Central memory CD8-positive, alpha-beta T cell (primary cell): ENCODE data around the gene ETV6.
"Not testable (repeated sequence)": the region's sequence is repeated elsewhere in the genome, so short reads cannot be mapped to it uniquely, and the experiment has no call there.

Experiments used
- ATAC-seq: fragments of 150-1000 bp; cut with Tn5 transposase; replicated peaks from 2 replicates; pipeline ENCODE4 v1.10.0; 2022; ENCODE audit warnings: mild to moderate bottlenecking, moderate FRiP score, moderate number of reproducible peaks; ENCODE audit not compliant: poor library complexity, severe bottlenecking; ENCODE audit errors: extremely low read depth
- DNase-seq, 2 donors: peaks; one replicate each; pipeline ENCODE4 v3.0.0; 2021; ENCODE audit warnings: low spot score in 2 of 2
- H3K27ac Mint-ChIP-seq: one replicate; pipeline ENCODE4 v1.8.0; 2022; ENCODE audit warnings: low read depth, mild to moderate bottlenecking, moderate library complexity, mixed read lengths
- H3K27me3 Mint-ChIP-seq: one replicate; pipeline ENCODE4 v1.8.0; 2022; ENCODE audit warnings: mixed read lengths
- H3K36me3 Mint-ChIP-seq: one replicate; pipeline ENCODE4 v1.8.0; 2022; ENCODE audit warnings: mild to moderate bottlenecking, moderate library complexity, mixed read lengths; ENCODE audit not compliant: insufficient read depth
- H3K4me1 Mint-ChIP-seq: one replicate; pipeline ENCODE4 v1.8.0; 2022; ENCODE audit warnings: mixed read lengths
- H3K4me3 Mint-ChIP-seq: one replicate; pipeline ENCODE4 v1.8.0; 2022; ENCODE audit warnings: mild to moderate bottlenecking, moderate library complexity, mixed read lengths
- H3K9me3 Mint-ChIP-seq: one replicate; pipeline ENCODE4 v1.8.0; 2022; ENCODE audit warnings: mixed read lengths

The ETV6 gene

DNA sequence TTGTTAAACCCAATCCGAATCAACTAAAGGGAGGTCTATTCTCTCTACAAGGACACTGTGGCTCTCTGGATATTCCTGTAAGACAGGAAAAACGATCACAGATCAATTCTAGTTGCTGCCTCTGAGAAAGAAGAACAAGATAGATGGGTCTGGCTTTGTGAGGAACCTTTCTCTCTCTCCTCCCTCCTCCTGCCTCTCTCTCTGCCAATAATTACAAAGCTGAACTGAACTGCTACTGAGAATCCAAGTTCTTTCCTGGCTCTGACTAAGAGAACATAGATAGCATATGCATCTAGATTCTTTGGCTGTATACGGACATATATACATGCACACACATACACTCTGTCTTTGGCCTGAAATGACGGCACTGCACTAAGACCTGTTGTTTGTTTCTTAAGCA, 27.6 kb downstream of the ETV6 start:
- H3K27me3 Mint-ChIP-seq = no peaks in the 10 kb centered on the region
- H3K36me3 Mint-ChIP-seq = peaks cover 1% of the 10 kb centered on the region
- H3K4me3 Mint-ChIP-seq = no peak overlapping the region
- H3K4me1 Mint-ChIP-seq = peaks cover 46% of the 10 kb centered on the region
- H3K9me3 Mint-ChIP-seq = no peaks in the 10 kb centered on the region
- no peak for DNase-seq
- no peak overlapping the region for H3K27ac Mint-ChIP-seq
- ATAC-seq = no peak

DNA sequence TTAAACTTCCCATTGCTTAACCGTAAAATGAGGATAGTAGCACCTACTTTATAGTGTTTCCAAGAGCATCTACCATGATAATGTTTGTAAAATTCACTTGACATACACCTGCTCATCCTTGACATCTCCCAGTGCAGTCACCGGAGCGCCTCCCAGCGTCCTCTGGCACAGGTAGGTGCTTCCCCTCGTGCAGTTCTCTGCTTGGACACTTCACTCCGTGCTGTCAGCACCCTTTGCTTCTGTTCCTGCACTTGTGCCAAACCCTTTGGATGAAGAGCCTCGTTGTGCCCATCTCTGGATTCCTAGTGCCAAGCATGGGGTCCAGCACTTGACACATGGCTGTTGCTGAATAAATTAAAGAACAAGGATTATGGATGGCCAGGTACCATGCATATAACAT, 28.3 kb downstream of the ETV6 start:
- H3K27ac Mint-ChIP-seq = no peak overlapping the region
- H3K4me3 Mint-ChIP-seq = no peak overlapping the region
- H3K36me3 Mint-ChIP-seq = peaks cover 3% of the 10 kb centered on the region
- DNase-seq = no peak
- peaks cover 46% of the 10 kb centered on the region for H3K4me1 Mint-ChIP-seq
- ATAC-seq = no peak
- no peaks in the 10 kb centered on the region for H3K9me3 Mint-ChIP-seq
- H3K27me3 Mint-ChIP-seq = no peaks in the 10 kb centered on the region

DNA sequence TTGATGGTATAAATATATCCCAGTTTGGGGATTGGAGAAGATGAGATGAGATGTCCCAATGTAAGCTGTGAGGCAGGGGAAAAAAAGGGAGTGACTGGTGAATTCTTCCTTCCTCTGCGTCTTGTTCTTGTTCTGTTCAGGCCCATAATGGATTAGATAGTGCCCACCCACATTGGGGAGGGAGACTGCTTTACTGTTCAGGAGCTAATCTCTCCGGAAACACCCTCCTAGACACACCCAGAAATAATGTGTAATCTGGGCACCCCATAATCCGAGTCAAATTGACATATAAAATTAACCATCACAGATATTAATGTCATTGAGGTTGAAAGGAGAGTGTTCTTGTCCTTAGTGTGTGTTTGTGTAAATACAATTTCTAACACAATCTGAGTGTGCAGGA, 29.3 kb downstream of the ETV6 start:
- Mint-ChIP-seq H3K27ac (no peak overlapping the region), H3K4me1 (peaks cover 43% of the 10 kb centered on the region), H3K27me3 (no peaks in the 10 kb centered on the region), H3K9me3 (no peaks in the 10 kb centered on the region), H3K36me3 (peaks cover 3% of the 10 kb centered on the region), H3K4me3 (no peak overlapping the region)
- no peak for ATAC-seq
- no peak for DNase-seq

DNA sequence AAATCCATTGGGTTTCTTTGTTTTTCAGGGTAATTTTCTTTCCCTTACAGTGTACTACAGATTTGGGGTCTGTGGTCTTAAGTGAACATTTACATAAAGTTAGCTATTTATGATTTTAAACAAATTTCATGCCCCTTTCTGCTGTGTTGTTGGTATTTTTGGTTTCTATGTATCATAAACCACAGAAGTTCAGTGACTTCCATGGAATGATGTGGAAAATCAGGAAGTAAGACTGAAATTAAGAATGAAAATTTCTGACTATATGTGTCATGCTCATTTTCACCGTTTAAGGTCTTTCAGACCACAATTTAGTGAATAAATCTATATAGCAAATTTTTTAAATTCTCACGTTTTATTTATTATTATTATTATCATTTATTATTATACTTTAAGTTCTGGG, 31.7 kb downstream of the ETV6 start:
- no peak overlapping the region for H3K4me3 Mint-ChIP-seq
- DNase-seq = no peak
- H3K27me3 Mint-ChIP-seq = no peaks in the 10 kb centered on the region
- ATAC-seq = no peak
- H3K36me3 Mint-ChIP-seq = peaks cover 2% of the 10 kb centered on the region
- no peaks in the 10 kb centered on the region for H3K9me3 Mint-ChIP-seq
- H3K4me1 Mint-ChIP-seq = peaks cover 40% of the 10 kb centered on the region
- no peak overlapping the region for H3K27ac Mint-ChIP-seq

DNA sequence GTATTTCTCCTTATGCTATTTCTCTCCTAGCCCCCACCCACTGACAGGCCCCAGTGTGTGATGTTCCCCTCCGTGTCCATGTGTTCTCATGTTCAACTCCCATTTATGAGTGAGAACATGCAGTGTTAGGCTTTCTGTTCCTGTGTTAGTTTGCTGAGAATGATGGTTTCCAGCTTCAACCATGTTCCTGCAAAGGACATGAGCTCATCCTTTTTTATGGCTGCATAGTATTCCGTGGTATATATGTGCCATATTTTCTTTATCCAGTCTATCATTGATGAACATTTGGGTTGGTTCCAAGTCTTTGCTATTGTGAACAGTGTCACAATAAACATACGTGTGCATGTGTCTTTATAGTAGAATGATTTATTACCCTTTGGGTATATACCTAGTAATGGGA, 32.2 kb downstream of the ETV6 start:
- H3K27me3 Mint-ChIP-seq, ATAC-seq, H3K9me3 Mint-ChIP-seq, H3K36me3 Mint-ChIP-seq, DNase-seq, H3K4me3 Mint-ChIP-seq, H3K27ac Mint-ChIP-seq: not testable (repeated sequence)
- peaks cover 37% of the 10 kb centered on the region for H3K4me1 Mint-ChIP-seq

DNA sequence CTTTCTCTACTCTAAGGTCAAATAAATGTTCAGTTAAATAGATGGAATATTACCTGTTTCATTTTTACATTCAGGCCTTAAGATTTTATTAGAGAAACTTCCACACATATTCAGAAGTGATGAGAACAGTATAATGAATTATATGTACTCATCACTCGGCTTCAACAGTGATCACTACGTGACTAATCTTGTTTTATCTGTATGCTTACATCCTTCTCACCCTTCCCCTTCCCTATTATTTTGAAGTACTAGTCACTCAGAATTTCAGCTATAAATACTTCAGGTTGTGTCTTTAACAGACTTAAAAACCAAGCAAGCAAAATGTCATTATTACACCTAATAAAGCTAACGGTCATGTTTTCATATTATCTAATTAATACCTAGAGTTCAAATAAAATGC, 34.9 kb downstream of the ETV6 start:
- Mint-ChIP-seq H3K9me3 (no peaks in the 10 kb centered on the region), H3K4me3 (no peak overlapping the region), H3K36me3 (peaks cover 2% of the 10 kb centered on the region), H3K27ac (peak overlapping the region; percentile 33), H3K27me3 (no peaks in the 10 kb centered on the region), H3K4me1 (peaks cover 42% of the 10 kb centered on the region)
- no peak for ATAC-seq
- no peak for DNase-seq

DNA sequence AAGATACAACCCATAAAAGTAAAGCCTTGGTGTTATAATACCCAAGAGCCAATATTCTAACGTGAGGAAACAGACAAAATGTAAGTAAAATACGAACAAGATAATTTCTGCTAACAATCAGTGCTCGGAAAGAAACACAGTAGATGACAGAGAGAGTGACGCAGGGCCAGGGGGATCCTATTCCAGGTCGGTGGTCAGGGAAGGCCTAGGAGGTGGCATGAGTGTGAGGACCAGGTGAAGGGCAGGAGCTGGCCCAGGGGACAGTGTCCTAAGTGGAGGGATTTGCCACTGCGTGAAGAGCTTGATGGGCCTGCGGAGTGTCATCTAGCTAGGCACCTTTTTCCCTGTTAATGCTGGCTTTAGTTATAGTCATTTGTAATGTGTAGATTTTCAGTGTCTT, 35.3 kb downstream of the ETV6 start:
- peaks cover 2% of the 10 kb centered on the region for H3K36me3 Mint-ChIP-seq
- peaks cover 42% of the 10 kb centered on the region for H3K4me1 Mint-ChIP-seq
- DNase-seq = no peak
- ATAC-seq = no peak
- peak overlapping the region; percentile 33 for H3K27ac Mint-ChIP-seq
- no peaks in the 10 kb centered on the region for H3K9me3 Mint-ChIP-seq
- no peaks in the 10 kb centered on the region for H3K27me3 Mint-ChIP-seq
- no peak overlapping the region for H3K4me3 Mint-ChIP-seq

DNA sequence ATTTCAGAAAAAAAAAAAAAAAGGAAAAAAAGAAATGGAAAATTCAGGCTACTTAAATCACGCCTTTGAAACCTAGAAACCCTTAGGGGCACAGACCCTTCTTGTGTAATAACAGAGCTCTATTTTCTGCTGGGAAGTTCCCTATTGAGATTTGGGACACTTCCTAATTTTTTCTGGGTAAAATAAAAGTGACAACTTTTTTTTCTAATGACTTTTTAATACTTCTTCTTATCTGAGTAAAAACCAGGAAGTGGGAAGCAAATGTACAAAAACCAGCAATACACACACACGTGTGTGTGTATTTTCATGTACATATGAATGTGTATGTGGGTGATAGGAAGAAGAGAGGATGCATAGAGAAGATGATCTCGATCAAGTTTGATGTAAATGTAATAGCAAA, 35.8 kb downstream of the ETV6 start:
- peaks cover 47% of the 10 kb centered on the region for H3K4me1 Mint-ChIP-seq
- no peaks in the 10 kb centered on the region for H3K27me3 Mint-ChIP-seq
- DNase-seq (no peak), ATAC-seq (no peak)
- H3K36me3 Mint-ChIP-seq = peaks cover 2% of the 10 kb centered on the region
- no peak overlapping the region for H3K4me3 Mint-ChIP-seq
- no peak overlapping the region for H3K27ac Mint-ChIP-seq
- no peaks in the 10 kb centered on the region for H3K9me3 Mint-ChIP-seq

DNA sequence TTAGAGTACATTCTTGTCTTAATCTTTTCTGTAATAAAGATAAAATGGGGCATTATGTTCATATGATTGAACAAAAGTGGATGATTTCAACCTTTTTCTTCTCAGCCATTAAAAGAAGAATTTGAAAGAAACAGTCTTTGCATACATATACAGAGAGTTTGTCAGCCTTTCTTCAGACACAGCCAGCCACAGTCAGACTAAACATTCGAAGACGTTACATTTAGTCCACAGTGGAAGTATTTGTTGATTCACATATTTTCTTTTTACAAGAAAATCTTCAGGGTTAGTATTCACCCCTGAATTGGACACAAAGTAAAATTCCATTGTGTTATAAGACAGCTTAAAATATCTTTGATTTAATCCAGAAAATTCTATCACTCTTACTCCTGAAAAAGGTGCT, 36.2 kb downstream of the ETV6 start:
- Mint-ChIP-seq H3K27ac (no peak overlapping the region), H3K27me3 (no peaks in the 10 kb centered on the region), H3K9me3 (no peaks in the 10 kb centered on the region), H3K4me1 (peaks cover 48% of the 10 kb centered on the region), H3K4me3 (no peak overlapping the region), H3K36me3 (peaks cover 2% of the 10 kb centered on the region)
- DNase-seq = no peak
- ATAC-seq = no peak

DNA sequence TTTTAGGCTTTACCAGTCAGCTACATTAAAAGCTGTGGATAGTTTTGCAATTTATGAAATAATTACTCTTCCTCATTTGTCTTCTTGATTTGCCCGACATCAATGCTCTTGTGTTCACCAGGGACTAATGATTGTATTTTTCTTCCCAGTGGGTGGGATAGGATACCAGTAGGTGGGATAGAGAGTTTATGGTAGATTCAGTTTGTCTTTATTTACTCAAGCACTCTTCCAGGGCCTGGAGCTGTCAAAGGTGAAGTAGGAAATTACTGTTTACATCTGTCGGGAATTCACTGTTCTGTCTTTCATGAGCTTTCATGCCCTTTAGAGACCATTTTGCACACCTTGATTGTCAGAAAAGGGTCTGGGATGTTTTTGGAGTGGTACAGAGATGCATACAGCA, 36.6 kb downstream of the ETV6 start:
- no peak overlapping the region for H3K27ac Mint-ChIP-seq
- no peak overlapping the region for H3K4me3 Mint-ChIP-seq
- DNase-seq (no peak), ATAC-seq (no peak)
- peaks cover 2% of the 10 kb centered on the region for H3K36me3 Mint-ChIP-seq
- H3K9me3 Mint-ChIP-seq = no peaks in the 10 kb centered on the region
- no peaks in the 10 kb centered on the region for H3K27me3 Mint-ChIP-seq
- H3K4me1 Mint-ChIP-seq = peaks cover 52% of the 10 kb centered on the region

DNA sequence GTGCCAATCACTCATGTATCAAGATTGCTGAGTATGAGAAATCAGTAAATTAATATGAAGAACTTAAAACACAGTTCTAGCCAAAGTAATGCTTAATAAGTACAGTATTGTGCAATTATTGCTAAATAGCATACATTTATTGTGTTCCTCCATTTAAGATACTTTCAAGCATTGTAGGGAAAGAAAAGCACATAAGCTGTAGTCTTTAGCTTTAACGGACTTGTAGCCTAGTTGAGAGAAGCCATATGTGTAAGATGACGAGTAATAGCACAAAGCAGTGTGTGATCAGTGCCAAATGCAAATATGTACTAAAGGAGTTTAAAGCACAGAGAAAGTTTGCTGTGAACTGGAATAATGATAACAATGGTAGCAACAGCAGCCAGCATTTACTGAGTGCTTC, 38.1 kb downstream of the ETV6 start:
- no peak overlapping the region for H3K4me3 Mint-ChIP-seq
- peaks cover 52% of the 10 kb centered on the region for H3K4me1 Mint-ChIP-seq
- H3K27me3 Mint-ChIP-seq = no peaks in the 10 kb centered on the region
- ATAC-seq (no peak), DNase-seq (no peak)
- peaks cover under 1% of the 10 kb centered on the region for H3K36me3 Mint-ChIP-seq
- no peak overlapping the region for H3K27ac Mint-ChIP-seq
- no peaks in the 10 kb centered on the region for H3K9me3 Mint-ChIP-seq

DNA sequence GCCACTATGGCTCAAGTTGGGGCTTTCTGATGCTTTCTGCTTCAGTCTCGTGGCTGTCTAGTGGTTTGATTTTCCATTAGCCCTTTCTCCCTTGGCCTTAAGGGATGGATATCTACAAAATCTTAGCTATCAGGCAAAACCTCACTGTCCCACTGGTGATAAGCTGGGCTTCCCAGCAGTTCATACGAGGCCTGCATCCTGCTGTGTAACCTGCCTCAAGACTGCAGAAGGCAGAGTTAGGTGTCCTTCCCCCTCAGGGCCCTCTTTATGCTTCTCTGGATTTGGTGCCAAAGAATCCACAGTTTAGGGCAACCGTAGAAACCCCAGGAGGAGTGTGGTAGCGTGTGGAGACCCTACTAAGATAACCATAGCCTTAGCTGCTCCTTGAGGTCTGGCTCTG, 38.9 kb downstream of the ETV6 start:
- no peaks in the 10 kb centered on the region for H3K36me3 Mint-ChIP-seq
- ATAC-seq = no peak
- no peak overlapping the region for H3K4me3 Mint-ChIP-seq
- peaks cover 51% of the 10 kb centered on the region for H3K4me1 Mint-ChIP-seq
- no peak for DNase-seq
- H3K9me3 Mint-ChIP-seq = no peaks in the 10 kb centered on the region
- H3K27ac Mint-ChIP-seq = no peak overlapping the region
- H3K27me3 Mint-ChIP-seq = no peaks in the 10 kb centered on the region

DNA sequence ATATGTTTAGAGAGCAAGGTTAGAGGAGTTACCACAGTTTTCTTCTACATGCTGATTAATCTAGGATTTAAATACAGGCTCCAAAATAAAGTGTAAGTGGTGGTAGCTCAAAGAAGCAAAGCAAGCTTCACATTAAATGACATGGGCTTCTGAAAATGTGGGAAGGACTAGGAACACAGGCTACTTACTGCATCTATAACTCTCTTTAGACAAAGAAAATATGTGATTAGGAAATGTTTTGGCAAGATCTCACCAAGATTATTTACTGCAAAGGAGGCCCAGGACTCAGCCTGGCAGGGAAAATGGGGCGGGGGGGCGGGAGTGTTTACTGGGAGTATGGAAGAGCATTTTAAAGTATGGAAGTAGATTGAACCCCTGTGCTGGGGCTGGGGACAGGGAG, 39.4 kb downstream of the ETV6 start:
- DNase-seq = no peak
- no peak for ATAC-seq
- Mint-ChIP-seq H3K36me3 (no peaks in the 10 kb centered on the region), H3K27ac (no peak overlapping the region), H3K27me3 (no peaks in the 10 kb centered on the region), H3K4me3 (no peak overlapping the region), H3K9me3 (no peaks in the 10 kb centered on the region), H3K4me1 (peaks cover 46% of the 10 kb centered on the region)

DNA sequence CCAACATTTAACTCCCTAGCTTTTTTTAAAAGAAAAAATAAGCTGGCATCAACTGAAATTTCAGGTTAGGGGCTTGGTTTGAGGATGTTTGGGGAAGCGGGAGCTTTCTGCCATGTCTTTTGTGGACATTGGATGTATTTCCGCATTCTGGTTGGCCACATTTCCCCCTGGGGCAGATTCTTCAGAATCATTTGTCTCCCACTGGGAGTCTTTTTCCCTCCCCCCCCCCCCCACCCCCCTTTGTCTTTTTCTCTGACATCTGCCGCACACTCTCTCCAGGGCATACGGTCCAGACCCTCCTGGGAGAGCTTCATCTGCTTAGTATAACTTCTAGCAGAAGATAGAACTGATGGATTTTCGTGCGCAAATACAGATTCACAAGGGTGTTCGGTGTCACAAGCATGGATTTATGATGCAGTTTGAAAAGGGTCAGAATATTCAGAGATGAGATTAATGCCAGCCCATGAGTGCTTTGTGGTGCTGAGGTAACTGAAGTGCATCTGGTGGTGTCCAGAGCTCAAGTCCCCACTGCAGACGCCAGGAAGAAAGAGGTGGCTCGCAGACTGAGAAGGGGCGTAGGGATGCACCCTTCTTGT, 40.2 kb downstream of the ETV6 start:
- no peaks in the 10 kb centered on the region for H3K27me3 Mint-ChIP-seq
- ATAC-seq = no peak
- DNase-seq = no peak
- no peak overlapping the region for H3K4me3 Mint-ChIP-seq
- peaks cover 42% of the 10 kb centered on the region for H3K4me1 Mint-ChIP-seq
- no peaks in the 10 kb centered on the region for H3K36me3 Mint-ChIP-seq
- no peak overlapping the region for H3K27ac Mint-ChIP-seq
- no peaks in the 10 kb centered on the region for H3K9me3 Mint-ChIP-seq
